Right renal cortex interstitium (tissue), 3 donors: ENCODE data around the gene DNAJC22. TPM values are rescaled to one million over a fixed set of nuclear protein-coding genes. Genes with fewer than 3 reads are reported as not detected.
"Not testable (repeated sequence)": the region's sequence is repeated elsewhere in the genome, so short reads cannot be mapped to it uniquely, and the experiment has no call there.

Experiments used
- DNase-seq, 3 donors: peaks; one replicate each; pipeline ENCODE4 v3.0.0-alpha.2; 2013; ENCODE audit warnings: low read depth in 3 of 3, low spot score in 2 of 3
- polyA plus RNA-seq, 3 donors: library from polyadenylated mRNA; unstranded; fragments of 120-200 nt; gene quantifications; one replicate each; pipeline ENCODE4 v1.2.1, GENCODE V29; 2013; ENCODE audit not compliant: insufficient read length in 3 of 3

The DNAJC22 gene
- polyA plus RNA-seq, 3 donors = 18.3 to 20.8 (median 19.6) TPM

DNA sequence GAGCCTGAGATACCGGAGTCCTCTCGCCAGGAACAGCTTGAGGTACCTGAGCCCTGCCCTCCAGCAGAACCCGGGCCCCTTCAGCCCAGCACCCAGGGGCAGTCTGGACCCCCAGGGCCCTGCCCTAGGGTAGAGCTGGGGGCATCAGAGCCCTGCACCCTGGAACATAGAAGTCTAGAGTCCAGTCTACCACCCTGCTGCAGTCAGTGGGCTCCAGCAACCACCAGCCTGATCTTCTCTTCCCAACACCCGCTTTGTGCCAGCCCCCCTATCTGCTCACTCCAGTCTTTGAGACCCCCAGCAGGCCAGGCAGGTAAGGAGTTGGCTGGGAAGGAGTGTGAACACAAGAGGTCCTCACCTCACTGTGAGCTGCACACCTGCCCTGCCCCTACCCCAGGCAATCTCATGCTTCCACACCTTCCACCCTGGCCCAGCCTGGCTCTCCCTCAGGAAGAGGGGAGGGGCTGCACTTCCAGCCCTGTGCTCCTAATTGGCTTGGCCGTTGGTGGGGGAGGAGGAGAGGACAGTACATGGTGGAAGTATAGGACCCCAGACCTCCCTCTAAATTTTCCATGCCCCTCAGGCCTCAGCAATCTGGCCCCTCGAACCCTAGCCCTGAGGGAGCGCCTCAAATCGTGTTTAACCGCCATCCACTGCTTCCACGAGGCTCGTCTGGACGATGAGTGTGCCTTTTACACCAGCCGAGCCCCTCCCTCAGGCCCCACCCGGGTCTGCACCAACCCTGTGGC is 15.9 kb upstream of the DNAJC22 start:
- DNase-seq = no peak

- DNase-seq = no peak
Measured at GRCh38 chr12:49331380-49332222, 15.1 kb upstream of the DNAJC22 start.

DNA sequence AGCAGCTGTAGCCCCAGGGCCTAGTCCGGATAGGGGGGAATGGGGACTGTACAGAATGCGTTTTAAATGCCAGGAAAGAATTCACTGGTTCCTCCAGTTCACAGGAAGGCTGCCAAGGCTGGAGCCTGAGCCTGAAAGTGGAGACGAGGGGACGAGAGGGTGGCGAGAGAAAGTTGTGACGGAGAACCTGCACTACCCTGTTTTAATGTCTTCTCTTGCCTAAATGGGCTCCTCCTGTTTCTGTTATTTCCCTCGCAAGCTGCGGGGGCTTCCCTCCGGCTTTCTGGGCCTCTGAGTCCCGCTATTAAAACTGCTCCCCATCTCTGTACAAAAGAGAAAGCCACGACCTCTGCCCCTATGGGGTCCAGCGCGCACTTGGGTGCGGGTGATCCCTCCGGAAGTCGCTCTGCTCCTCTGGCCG is 14.2 kb upstream of the DNAJC22 start:
- no peak for DNase-seq

DNA sequence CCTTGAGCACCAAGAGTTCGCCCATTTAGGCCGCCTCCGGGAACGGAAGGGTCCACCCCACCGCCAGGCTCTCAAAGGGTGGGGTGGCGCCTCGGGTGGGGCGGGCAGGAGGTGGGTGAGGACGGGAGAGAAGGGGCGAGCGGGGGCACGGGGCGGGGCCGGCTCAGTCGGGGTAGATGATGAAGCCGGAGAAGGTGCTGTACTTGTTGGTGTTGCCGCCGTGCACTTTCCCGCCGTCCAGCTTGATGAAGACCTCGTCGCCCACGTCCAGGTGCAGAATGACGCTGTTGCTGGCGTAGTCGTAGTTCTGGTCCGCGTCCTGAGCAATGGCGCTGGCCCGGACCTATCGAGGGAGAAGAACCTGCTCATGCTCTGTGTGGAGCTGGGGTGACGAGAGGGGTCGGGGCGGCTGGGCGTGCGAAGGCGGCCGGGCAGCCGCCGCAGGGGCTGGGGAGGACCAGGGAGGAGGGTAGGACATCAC is 13.8 kb upstream of the DNAJC22 start:
- no peak for DNase-seq

- DNase-seq = not testable (repeated sequence)
Measured at GRCh38 chr12:49333778-49334177, 12.9 kb upstream of the DNAJC22 start.

- no peak for DNase-seq
Measured at GRCh38 chr12:49334226-49334625, 12.5 kb upstream of the DNAJC22 start.

DNA sequence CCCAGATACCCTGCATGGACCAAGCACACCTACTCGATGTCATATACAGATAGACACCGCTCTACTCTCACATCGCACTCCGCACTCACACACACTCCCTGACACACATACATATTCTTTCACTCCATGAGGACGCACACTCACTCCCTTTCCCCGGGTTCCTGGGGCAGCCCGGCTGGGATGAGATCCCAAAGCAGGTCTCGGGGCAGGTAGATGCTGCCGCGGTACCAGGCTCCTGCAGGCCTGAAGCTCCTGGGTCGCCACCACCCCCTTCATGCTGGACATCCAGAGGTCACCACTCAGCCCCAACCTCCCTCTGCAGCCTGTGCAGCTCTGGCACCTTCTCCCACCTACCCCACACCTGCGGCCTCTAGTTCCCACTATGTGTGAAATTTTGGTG is 12.0 kb upstream of the DNAJC22 start:
- DNase-seq = no peak

DNA sequence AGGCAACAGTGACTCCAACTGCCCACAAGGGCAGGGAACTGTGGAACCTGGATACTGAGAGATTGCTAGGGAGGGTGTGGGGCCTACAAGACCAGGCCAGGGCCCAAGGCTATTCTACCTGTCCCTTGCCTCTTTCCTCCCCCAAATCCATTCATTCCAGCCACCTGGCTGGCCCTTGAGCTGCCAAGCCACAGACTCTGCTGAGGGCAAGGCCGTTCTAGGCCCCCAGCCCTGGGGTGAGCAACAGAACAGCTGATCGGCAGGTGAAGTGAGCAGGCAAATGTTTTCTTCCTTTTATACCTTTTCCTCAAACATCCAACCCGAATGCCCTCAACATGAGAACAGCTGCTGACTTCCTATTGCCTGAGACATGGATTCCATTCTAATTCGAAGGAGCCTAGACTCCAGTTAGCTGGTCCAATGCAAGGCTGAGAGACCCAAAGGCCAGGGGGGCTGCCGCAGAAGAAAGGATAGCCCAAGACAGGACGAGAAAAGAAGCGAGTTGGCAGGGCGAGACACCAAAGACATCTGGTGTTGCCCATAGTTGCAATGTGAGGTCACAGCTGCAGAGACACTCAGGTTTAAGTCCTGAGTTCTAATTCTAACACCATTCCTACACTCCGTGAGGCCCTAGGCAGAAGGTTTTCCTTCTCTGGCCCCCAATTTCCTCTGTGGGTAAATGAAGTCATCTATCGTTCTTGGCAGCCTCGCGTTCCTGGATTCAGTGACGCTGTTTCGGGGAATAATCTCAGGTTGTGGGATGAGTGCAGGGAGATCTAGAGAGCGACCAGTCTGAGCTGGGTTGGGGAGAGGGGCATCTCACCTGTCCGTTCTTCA is 11.4 kb upstream of the DNAJC22 start:
- DNase-seq = no peak

DNA sequence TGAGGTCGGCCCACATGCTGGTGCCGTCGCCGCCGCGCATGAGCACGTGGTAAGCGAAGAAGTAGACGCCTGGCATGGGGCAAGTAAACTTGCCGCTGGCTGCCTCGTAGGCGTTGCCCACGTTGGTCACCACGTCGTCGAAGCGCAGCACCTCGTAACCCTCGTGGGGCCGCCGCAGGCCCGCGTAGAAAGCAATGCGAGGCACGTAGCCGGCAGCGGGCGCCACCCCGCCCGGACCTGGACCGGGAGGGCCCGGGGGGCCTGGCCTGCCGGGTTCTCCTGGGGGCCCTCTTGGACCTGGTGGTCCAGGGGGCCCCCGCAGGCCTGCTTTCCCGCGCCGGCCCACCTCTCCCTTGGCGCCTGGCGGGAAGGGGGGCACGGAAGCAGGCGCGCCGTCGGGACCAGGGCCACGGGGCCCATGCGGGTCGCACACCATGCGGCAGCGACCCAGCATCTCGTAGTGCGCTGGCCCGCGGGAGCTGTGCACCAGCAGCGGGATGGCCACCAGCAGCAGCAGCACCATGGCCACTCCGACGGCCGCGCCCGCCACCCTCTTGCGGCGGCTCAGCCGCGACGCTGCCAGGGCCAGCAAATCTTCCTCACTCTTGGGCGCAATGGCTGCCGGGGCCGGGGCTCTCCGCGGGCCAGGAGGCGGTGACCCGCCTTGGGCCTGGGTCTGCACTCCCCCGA is 10.6 kb upstream of the DNAJC22 start:
- no peak for DNase-seq

- no peak for DNase-seq
Measured at GRCh38 chr12:49336645-49337584, 9.8 kb upstream of the DNAJC22 start, which contains the start of gene C1QL4. C1QL4 (minus strand) TSS chr12:49337188; CDS start chr12:49336477, 711 bp downstream.

DNA sequence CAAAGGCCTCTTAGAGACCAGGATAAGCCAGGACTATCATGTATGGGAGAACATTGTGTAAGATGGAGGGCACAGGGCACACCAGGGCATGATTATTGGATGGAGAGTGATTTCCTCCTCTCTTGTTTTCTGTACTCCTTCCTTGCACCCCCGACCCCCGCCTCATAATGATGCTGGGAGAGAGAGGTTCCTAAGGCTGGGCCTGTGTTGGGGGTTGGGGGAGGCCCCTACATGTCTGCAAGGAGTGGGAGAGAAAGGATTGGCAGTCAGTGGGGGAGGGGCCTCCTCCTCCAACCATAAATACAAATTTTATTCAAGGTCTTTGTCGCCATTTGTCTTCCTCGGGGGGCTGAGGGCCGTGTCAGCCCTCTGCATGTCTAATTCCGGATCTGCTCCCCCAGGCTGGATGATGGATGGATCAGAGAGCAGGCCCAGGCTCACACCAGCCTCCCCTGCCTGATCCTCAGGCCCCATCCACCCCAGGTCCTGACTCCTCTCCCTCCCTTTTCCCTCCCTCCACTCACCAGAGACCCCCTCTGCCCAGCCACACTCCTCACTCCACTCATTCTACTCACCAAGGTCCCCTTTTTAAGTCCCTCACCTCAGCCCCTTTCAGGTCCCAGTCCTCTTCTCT is 7.7 kb upstream of the DNAJC22 start:
- no peak for DNase-seq

DNA sequence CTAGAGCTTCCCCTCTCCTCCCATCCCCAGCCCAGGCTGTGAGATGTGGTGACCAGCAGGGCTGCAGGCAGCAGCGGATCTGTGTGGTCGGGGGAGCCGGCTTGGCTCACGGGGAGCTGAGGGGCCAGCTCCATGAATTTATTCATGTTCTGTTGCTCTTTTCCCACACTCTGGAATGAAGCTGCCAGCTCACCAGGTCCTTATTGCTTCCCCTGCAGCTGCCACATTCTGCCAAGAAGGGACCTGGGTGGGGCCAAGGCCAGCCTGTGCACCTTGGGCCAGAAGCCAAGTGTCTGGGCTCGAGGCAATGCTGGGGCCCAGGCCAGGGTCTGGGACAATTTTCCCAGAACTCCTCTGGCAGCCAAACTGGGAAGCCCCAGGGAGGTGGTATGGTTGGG is 7.2 kb upstream of the DNAJC22 start:
- no peak for DNase-seq

GRCh38 chr12:49340095-49340870 is 6.4 kb upstream of the DNAJC22 start:
- no peak for DNase-seq

- no peak for DNase-seq
Measured at GRCh38 chr12:49340971-49341776, 5.5 kb upstream of the DNAJC22 start.

DNA sequence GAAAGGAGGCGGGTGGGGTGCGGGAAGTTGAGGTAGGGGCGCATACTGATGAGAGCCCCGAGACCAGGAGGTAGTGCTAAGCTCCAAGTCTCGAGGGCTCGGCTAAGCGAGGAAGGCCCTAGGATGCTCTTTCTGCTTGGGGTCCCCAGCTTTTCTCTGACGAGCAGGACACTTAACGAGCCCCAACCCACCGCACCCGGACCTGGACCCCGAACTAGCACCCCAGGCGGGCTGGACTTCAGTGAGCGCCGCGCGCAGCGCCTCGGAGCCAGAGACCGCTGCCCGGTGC is 5.0 kb upstream of the DNAJC22 start:
- no peak for DNase-seq

DNA sequence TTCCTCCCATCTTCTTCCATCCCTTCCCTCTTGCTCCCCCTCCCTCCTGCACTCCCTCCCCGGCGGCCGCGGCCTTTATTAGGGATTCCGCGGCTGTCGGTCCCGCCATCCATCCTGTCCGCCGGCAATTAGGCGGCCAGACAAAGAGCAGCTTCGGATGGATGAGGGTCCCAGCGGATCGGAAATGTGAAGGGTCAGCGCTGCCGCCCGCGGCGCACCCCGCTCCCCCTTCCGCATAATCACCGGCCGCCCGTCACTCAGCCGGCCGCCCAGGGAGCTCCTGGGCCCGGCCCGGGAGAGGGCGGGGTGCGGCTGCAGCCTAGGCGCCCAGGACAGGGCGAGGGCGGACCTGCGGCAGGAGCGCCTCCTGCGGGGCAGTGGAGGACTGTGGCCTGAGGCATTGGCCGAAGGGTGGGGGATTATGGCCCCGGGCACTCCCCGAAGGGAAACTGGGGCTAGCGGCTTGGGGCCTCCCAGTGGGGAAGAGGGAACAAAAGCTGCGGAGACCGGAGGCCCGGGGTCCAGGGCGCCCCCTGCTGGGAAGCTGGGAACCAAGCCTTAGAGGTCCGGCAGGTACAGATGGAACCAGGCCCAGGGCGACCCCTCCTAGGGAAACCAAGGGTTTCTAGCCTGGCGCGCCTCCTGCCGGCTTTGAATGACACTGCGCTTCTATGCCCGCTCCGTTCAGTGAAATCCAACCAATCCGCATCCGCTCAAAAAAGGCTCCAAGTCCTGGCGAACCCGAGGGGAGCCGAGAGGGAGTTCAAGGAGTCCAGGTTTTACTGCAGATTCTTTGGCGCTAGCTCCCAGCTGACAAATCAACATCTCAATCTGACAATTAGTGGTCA is 4.4 kb upstream of the DNAJC22 start:
- DNase-seq = peak in 1 of 3 donors; percentile 87
